GM10266 (cell line): Measurements from ENCODE around the gene MTHFD1L.
"Not testable (repeated sequence)": the region's sequence is repeated elsewhere in the genome, so short reads cannot be mapped to it uniquely, and the experiment has no call there.

ENCODE experiments used
- DNase-seq: peaks from one replicate; pipeline ENCODE4 v3.0.0; 2012; ENCODE audit errors: extremely low spot score
- CTCF ChIP-seq: IDR thresholded peaks from 2 replicates; pipeline ENCODE4 v1.5.1; 2012; ENCODE audit warnings: mild to moderate bottlenecking, low read depth; ENCODE audit not compliant: control insufficient read depth, insufficient read depth; ENCODE audit errors: missing control alignments

MTHFD1L gene

GRCh38 chr6:151121900-151122299 lies 256.4 kb downstream of the MTHFD1L start:
- DNase-seq, result no peak
- no peak for TF ChIP-seq CTCF

- not testable (repeated sequence) for DNase-seq
Observed at GRCh38 chr6:151123641-151124040, 258.1 kb downstream of the MTHFD1L start.

GRCh38 chr6:151125242-151125641 lies 259.7 kb downstream of the MTHFD1L start:
- not testable (repeated sequence) for DNase-seq

GRCh38 chr6:151125651-151126416 lies 260.3 kb downstream of the MTHFD1L start:
- DNase-seq, result not testable (repeated sequence)

GRCh38 chr6:151126417-151126724 lies 260.9 kb downstream of the MTHFD1L start:
- DNase-seq, result not testable (repeated sequence)

GRCh38 chr6:151127133-151127798 lies 261.8 kb downstream of the MTHFD1L start:
- not testable (repeated sequence) for DNase-seq

GRCh38 chr6:151128763-151129370 lies 263.4 kb downstream of the MTHFD1L start:
- no peak for TF ChIP-seq CTCF
- no peak for DNase-seq

- no peak for DNase-seq
- no peak for TF ChIP-seq CTCF
Observed at GRCh38 chr6:151130329-151130728, 264.8 kb downstream of the MTHFD1L start.

GRCh38 chr6:151131324-151132007 lies 266.0 kb downstream of the MTHFD1L start:
- TF ChIP-seq CTCF, result no peak
- no peak for DNase-seq
